ENCODE measurements around the gene MCF2L.

The MCF2L gene

GRCh38 chr13:113148407-113148806, 179.4 kb downstream of the MCF2L start:
- FAIRE-seq (no peak), DNase-seq (ENCODE audit: insufficient read length, low spot score) (no peak)
- no peak for TF ChIP-seq SPI1 (IDR thresholded peaks at IDR 0.05; ENCODE audit: low read depth, low read length)
- TF ChIP-seq POLR2A (IDR thresholded peaks at IDR 0.05; ENCODE audit: low read depth, low read length) = no peak
- no peak for TF ChIP-seq POLR2AphosphoS5 (IDR thresholded peaks at IDR 0.05; ENCODE audit: low read depth, low read length)
- no peak for TF ChIP-seq TAF1 (IDR thresholded peaks at IDR 0.05; ENCODE audit: low read depth, low read length)
- no peak for TF ChIP-seq PAX5 (IDR thresholded peaks at IDR 0.05; ENCODE audit: insufficient read depth, low read length, severe bottlenecking)
- TF ChIP-seq POU2F2 (IDR thresholded peaks at IDR 0.05; ENCODE audit: low read depth, low read length) = no peak

- no peak for DNase-seq (ENCODE audit: insufficient read length, low spot score)
- FAIRE-seq = no peak
- TF ChIP-seq SPI1 (IDR thresholded peaks at IDR 0.05; ENCODE audit: low read depth, low read length) = no peak
- no peak for TF ChIP-seq POLR2A (IDR thresholded peaks at IDR 0.05; ENCODE audit: low read depth, low read length)
- TF ChIP-seq TAF1 (IDR thresholded peaks at IDR 0.05; ENCODE audit: low read depth, low read length) = no peak
- no peak for TF ChIP-seq POU2F2 (IDR thresholded peaks at IDR 0.05; ENCODE audit: low read depth, low read length)
- TF ChIP-seq PAX5 (IDR thresholded peaks at IDR 0.05; ENCODE audit: insufficient read depth, low read length, severe bottlenecking) = no peak
- TF ChIP-seq POLR2AphosphoS5 (IDR thresholded peaks at IDR 0.05; ENCODE audit: low read depth, low read length) = no peak
Measured at GRCh38 chr13:113148940-113149503, 180.0 kb downstream of the MCF2L start.

Data from GM12891 (cell line).